Urothelium cell line (cell line): Measurements from ENCODE around the gene RAI14.
"Not testable (repeated sequence)": the region's sequence is repeated elsewhere in the genome, so short reads cannot be mapped to it uniquely, and the experiment has no call there.

Experiments
- DNase-seq: peaks from one replicate; pipeline ENCODE4 v3.0.0; 2011; ENCODE audit warnings: low spot score, mixed read lengths
- FAIRE-seq: peaks from 2 replicates; lab custom pipeline; 2011; peaks lifted over from hg19 to GRCh38; lab: Jason Lieb, UNC

The RAI14 gene

DNA sequence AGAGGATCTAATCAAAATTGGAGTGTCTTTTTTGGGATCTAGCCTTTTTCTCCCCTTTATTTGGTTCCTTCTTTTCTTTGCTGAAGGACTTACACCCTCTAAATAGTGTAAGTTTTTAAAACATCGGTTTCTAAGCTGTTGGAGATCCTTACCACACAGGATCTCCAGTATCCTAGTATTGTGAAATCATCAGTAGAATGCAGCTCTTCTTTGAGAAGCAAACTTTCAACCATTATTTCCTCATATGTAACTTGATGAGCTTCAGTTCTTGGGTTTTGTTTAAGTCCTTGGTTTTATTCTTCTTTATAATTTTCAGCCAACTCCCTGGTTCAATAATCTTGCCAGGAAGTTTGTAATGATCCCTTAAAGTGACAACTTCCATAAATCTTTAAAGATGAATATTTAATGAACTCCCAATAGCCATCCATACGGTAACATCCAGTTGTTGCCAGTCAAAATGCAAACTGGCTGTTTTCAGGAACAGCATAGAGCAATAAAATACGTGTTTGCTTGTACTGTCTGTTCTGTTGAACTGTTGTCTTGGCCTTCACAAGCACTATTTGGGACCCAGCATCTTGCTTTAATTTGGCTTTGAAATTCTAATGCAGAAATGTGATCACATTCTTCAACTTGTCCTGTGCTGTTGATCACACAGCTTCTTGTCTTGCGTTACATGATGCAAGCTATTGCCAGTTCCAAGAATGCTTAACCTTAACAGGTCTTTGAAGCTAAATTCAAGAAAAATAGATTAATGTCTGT is 148.0 kb downstream of the RAI14 start:
- FAIRE-seq, result no peak
- DNase-seq, result no peak

DNA sequence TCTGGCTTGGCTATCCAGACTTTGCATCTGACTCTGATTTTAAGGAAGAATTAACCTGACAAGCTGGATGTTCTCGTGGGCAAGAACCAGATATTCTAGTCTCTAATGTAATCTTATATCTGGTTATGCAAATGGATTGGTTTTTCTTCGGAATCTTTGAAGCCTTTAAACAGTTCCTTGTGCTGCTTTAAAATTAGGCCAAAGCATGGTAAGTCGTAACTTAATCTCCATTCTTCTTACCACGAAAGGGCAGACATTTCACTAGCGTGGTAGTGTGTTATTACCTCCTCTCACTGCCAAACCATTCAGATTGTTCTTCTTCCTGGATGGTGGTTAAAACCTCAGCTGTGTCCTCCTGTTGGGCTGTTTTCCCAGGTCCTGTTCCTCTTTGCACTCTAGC is 148.8 kb downstream of the RAI14 start:
- no peak for DNase-seq
- no peak for FAIRE-seq

DNA sequence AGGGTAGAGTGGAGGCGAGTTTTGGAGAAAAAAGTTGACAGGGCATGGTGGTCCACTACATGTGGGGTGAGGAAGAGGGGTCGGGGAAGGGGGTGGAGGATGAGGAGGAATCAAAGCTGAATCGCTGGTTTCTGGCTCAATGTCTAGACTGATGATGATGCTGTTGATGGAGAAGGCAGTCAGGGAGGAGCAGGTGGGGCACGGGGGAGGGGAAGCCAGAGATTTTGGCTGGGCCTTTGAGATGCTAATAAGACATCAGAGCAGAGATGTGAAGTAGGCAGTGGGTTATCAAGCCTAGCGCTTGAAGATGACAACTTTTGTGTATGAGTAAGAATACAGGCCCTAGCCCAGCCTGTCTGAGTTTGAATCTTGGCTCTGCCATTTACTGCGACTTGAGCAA is 150.4 kb downstream of the RAI14 start:
- DNase-seq (no peak), FAIRE-seq (no peak)

DNA sequence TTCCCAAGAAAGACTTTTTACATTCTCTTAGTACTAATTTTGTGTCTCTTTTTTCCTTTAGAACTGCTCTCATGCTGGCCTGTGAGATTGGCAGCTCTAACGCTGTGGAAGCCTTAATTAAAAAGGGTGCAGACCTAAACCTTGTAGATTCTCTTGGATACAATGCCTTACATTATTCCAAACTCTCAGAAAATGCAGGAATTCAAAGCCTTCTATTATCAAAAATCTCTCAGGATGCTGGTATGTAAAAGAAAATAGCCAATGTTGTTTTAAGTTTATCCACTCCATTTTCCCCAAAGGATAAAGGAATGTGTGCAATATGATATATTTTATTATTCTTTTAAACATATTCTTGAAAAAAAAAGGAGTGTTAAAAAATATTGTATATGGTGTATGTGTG is 155.6 kb downstream of the RAI14 start:
- FAIRE-seq, result no peak
- no peak for DNase-seq

DNA sequence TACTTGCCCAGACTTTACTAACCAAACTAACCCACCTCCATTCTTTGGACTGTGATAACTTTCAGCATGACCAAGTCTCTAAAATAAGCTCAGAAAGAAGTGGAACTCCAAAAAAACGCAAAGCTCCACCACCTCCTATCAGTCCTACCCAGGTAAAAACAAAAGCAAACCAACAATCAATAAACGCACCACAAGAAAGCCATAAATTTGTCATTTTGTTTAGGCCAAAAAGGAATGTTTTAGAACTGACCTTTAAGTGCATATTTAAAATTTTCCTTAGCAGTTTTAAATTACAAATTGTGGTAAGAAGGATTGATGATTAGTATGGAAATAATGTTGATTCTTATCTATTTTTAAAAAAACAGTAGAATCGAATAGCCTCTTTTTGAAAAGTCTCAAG is 157.4 kb downstream of the RAI14 start:
- FAIRE-seq, result no peak
- no peak for DNase-seq

DNA sequence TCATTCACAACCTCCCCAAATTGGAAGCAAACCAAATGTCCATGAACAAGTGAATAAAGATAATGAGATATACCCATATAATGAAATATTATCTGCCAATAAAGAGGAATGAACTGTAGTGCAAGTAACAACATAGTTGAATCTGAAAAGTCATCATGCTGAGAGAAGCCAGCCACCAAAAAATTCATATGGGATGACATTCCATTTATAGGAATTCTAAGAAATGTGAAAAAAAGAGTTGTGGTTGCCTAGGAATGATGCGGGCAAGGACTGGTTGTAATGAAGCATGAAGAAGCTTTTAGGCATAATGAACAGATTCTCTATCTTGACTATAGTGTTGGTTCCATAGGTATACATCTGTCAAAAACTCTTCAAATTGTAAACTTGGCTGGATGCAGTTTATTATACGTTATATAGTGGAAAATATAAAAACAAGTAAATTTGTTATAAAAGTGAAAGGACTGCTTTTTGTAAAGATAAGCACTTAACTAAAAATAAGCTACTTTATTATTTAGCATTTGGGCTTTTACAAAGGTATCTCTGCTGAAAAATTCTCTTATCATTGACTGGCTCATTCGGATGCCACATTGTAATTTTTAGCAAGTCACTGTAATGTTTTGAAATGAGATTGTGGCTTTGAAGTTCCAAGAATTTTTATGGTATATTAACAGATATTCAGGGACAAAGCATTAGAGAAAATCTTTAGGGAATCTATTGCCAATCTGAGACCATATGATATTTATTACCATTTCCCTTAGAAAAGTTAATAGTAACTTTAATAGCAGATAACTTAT is 161.6 kb downstream of the RAI14 start:
- DNase-seq, result no peak
- no peak for FAIRE-seq

DNA sequence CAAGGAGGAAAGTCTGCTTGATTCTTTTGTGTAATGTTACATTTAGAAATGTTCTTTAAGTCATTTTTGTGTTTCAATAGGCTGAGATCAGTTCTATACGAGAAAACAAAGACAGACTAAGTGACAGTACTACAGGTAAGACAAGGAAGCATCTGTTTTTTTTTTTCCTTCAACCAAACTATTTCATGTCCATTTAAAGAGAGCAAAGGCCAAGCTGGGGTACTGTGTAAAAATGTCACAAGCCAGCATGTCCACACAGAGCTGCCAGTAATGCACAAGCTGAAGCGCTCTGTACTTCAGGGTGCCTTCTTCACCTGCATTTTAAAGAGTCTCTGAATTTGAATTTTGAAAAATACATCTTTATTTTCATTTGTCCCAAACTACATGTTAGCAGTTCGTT is 162.6 kb downstream of the RAI14 start:
- no peak for FAIRE-seq
- no peak for DNase-seq

DNA sequence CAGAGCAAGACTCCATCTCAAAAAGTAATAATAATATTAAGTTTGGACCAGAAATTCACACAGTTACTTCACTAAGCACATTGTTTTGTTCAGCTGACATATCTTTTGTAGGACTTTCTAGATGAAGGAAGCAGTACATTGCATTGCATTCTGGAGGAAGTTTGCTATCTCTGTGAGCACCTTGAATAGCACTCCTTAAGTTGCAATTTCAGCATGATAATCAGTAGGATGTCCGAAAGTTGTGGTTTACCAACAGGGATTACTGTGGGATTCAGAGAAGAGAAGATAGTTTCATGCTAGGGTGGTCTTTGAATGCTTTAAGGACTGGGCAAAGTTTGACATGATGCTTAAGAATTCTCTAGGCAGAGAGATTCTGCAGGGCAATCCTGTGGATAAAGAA is 164.5 kb downstream of the RAI14 start:
- FAIRE-seq, result no peak
- DNase-seq, result no peak

DNA sequence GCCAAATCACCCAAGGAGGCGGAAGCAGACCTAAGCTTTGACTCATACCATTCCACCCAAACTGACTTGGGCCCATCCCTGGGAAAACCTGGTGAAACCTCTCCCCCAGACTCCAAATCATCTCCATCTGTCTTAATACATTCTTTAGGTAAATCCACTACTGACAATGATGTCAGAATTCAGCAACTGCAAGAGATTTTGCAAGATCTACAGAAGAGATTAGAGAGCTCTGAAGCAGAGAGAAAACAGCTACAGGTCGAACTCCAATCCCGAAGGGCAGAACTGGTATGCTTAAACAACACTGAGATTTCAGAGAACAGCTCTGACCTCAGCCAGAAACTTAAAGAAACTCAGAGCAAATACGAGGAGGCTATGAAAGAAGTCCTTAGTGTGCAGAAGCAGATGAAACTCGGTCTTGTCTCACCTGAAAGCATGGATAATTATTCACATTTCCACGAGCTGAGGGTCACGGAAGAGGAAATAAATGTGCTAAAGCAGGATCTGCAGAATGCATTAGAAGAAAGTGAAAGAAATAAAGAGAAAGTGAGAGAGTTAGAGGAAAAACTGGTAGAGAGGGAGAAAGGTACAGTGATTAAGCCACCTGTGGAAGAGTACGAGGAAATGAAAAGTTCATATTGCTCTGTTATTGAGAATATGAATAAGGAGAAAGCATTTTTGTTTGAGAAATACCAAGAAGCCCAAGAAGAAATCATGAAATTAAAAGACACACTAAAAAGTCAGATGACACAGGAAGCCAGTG is 167.0 kb downstream of the RAI14 start:
- no peak for DNase-seq
- FAIRE-seq, result no peak

DNA sequence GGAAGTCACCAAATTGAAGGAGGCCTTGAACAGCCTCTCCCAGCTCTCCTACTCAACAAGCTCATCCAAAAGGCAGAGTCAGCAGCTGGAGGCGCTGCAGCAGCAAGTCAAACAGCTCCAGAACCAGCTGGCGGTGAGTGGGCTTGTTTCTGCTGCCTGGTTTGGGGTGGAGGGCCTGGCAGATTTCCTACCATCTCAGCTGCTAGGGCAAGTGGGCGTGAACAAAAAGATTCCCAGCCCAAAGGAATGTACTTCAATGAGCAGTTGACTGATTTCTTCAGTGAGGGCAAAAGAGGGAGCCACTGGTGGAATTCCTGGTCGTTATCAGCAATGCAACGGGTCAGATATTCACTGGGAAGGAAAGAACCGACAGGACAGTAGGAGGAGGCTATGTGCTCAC is 170.2 kb downstream of the RAI14 start:
- FAIRE-seq (no peak), DNase-seq (no peak)

DNA sequence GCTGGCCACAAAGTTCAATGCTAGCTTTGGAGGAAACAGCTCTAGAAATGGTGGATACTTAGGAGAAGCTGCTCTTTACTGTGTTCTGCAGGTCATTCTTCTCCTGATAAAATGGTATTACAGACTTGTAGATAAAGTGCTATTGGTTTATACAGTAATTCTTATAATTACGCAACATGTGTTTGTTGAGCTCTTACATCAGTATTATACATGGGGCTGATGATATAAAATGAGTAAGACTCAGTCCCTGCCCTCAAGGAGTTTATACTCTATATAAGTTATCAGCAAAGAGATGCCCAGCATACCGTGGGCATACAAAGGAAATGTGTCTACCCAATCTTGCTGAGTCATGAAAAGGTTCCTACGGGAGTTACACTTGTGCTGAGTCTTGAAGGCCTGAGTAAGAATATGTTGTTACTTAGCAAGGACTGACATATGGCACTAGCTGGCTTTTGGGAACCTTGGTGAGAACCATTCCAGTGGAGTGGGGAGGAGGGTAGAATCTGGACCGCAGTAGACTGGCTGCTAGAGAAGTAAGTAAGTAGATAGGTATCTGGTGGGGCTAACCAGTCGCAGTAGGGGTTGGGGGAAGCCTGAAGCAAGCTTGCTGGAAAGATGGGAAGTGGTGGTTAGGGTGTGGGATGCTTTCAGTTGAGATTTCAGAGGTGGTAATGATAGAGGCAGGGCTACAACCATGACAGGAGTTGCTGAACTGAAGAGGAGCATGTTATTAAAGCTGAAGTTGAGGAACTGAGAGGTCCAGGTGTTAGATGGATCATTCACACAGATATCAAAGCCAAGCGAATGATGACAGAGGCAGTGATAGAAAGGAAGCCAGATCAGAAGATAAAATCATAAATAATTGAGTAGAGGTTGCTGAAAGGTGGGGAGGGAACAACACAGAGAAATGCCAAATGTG is 171.7 kb downstream of the RAI14 start:
- DNase-seq (no peak), FAIRE-seq (no peak)

DNA sequence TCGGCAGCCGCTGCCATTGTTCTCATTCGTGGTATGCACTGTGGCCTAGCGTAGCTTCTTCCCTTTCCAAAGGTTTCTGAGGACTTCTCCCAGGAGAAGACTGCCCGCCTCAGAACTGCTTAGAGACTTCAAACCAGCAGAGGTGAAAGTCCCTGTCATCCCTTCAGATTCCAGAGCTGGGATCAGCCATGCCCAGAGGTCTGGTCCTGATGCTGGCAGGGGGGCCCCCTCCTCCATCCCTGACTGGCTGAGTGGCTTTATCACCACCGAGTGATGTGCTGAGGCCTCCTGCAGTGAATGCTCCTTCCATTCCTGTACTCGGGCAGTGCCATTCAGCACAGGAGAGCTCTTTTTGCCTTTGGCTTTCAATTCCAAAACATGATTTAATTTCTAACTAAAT is 174.7 kb downstream of the RAI14 start:
- not testable (repeated sequence) for DNase-seq, FAIRE-seq

DNA sequence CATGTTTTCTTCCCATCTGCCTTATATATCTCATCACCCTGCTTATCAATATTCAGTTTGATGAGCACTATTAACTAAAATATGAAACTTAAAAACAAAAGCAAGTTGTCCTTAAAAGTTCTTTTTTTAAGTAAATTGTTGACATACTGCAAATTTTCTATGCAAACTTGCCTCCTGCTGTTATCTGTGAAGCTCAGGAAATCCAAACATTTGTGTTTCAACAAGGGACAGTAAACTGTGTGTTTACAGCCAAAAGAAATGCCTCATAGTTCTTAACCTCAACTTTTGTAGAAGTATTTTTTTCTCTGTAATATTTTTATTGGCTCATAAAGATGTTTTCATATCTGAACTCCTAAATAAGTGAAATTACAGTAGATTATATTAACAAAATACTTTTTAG is 175.2 kb downstream of the RAI14 start:
- no peak for FAIRE-seq
- no peak for DNase-seq

DNA sequence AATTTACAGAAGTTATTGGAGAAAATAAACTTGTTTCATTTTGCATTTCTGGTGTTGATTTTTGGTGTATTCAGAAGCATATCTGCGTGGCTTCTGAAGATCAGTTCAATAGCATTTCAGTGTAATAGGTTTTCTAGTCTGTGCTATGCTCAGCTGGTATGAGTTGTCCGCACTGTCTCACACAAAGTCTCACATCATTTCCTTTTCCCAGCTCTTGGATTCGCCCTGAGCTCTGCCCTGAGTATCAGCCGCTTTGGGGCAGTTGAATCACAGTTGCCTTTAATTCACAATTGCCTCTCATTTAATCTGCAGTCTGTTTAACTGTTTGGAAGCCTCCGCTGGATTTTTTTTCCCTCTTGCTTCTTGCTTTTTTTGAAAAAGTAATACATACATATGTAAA is 176.4 kb downstream of the RAI14 start:
- DNase-seq (no peak), FAIRE-seq (no peak)

DNA sequence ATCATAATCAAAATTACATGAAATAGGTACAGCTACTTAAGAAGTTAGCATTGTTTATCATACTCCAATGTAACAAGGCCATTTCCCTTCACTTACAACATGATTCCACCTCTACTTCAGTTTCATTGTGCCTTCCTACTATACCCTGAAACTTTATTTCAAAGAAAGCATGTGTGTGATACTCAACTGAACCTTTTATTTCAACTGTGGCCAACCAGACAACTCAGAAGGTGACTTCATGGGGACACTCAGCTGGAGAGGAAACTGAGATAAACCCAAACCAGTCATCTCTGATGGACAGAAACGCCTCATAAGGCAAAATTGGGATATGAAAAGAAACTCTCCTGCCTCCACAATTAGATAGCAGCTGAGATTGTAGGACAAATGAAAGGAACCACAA is 177.0 kb downstream of the RAI14 start:
- no peak for DNase-seq
- no peak for FAIRE-seq

DNA sequence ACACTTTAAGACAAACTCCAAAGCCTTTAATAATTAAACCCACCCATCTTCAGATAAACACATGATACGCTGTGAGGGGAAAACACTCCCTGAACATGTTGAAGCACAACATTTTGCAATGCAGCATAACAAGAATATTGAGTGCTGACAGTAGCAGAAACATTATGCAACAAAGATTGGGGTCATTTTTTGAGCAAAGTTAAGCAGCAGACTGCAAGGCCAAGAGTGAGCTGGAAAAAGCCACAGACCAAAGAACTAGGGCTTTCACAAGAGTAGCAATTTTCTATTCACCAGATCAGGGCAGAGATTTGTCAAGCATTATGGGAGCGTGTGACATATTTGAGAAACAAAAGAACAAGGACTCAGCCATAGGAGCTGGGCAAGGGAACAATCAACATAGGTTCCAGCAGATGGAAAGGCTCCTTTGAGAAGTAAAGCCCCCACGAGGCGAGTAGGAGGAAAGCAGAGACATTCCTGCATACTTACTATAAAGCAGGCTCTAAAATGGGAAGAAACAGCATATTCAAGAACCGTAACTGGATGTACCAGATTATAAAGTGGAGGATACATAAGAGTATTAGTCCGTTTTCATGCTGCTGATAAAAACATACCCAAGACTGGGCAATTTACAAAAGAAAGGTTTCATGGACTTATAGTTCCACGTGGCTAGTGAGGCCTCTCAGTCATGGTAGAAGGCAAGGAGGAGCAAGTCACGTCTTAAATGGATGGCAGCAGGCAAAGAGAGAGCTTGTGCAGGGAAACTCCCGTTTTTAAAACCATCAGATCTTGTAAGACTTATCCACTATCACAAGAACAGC is 178.1 kb downstream of the RAI14 start:
- FAIRE-seq (no peak), DNase-seq (no peak)

DNA sequence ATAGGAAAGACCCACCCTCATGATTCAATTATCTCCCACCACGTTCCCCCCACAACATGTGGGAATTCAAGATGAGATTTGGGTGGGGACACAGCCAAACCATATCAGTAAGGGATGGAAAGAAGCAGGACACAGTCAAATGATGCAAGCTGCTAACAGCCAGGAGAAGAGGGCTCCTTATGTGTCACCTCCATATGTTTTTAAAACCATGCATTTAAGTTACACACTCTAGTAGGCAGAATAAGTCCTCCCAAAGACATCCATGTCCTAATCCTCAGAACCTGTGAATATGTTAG is 178.6 kb downstream of the RAI14 start:
- DNase-seq, result no peak
- no peak for FAIRE-seq

DNA sequence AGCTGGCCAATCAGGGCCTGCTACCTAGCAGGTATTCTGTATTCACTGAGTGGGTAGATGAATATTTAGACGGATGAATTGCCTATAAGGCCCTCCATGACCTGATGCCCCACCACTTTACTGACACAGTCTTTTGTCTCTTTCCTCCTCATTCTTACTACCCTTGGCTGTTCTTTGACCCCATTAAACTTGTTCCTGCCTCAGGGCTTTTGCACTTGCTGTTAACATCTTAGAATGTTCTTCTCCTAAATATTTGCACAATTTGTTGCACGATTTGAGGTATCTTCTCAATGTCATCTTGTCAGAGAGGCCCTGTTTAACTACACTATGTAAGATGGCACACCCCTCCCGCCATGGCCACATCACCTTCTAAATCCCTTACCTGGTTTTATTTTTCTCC is 179.5 kb downstream of the RAI14 start:
- DNase-seq (no peak), FAIRE-seq (no peak)

DNA sequence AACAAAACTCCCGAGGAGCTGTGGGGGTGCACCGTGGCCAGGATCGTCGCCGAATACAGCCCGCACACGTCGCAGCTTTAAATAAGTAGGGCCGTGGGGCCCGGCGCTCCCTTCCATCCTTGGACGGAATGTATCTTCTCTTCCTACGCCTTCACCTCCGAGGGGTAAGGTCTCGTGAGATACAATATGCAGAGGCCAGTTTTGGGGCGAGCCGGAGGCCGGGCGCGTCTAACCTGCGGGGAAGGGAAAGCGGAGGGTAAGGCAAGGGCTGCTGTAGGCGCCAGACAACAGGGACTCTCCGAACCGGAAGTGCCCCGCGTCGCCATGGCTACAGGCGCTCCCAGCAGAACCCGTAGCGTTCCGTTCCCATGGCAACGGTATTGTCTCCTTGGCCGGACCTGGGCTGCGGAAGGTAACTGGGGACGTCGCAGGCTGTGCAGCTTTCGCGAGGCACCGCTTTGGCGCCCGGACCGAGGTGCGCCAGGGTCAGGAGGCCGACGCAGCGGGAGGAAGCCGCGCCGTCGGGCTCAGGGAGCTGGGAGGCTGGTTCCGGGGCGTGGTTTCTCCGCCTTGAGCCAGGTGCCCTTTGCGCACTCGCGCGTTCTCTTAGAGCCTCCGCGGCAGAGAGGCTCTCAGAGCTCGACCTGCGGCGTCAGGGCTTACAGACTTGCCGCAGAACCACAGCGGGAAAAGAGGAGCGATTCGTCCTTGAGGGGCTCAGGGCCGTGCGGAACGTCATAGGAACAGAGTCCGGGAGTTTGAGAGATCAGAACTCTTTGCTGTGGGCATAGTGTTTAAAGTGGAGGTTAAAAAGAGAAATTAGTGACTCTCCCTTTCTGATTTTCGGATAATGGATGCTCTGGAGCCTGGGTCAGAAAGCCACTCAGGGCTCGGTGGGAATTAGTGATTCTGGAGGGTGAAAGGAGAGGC is 182.9 kb downstream of the RAI14 start, which contains the start of gene TTC23L:
TSS of gene TTC23L (plus strand) at position 380 of the 930 bp plus-strand sequence. CDS start 1,508 bp downstream, outside the sequence.
- DNase-seq, result peak; percentile 99
- peak; percentile 81 for FAIRE-seq
